Measurements from ENCODE around the gene IGLL5. TPM values are rescaled to one million over a fixed set of nuclear protein-coding genes. Genes with fewer than 3 reads are reported as not detected.

Gene IGLL5
- total and polyA plus RNA-seq, 7 donors, result 0.06 to 0.50 (median 0.45) TPM; not detected in 4

DNA sequence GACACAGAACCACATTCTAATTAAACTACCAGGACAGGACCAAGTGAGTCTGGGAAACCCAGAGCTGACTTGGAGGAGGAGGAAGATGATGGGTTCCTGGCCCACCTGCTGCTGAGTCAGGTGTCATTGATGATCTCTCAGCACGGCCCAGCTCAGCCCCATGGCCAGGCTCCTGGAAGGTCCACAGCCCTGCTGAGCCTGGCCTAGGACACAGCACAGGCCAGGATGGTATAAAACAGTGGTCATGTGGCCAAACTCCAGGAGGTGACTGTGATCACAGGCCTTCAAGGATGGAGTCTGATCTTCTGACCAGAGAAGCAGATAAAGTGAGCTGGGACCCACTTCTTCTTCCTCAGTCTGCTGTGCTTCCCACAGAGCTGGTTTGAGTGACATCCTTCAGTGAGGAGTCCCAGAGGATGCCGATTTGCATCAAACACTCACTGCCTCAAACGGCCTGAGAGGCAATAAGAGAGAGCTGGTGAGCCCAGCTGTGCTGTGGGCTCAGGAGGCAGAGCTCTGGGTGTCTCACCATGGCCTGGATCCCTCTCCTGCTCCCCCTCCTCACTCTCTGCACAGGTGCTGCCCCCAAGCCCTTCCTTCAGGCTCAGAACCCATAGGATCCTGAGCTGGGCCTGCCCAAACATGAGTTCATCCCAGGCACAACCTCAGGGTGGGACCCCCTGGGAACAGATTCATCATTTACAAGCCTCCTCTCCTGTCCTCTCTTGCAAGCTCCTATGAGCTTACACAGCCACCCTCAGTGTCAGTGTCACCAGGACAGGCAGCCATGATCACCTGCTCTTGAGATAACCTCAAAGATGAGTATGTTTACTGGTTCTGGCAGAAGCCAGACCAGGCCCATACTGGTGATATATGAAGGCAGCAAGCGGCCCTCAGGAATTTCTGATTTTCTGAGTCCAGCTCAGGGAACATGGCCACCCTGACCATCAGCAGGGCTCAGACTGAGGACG lies 37.7 kb upstream of the IGLL5 start:
- TF ChIP-seq, protein P1, sequence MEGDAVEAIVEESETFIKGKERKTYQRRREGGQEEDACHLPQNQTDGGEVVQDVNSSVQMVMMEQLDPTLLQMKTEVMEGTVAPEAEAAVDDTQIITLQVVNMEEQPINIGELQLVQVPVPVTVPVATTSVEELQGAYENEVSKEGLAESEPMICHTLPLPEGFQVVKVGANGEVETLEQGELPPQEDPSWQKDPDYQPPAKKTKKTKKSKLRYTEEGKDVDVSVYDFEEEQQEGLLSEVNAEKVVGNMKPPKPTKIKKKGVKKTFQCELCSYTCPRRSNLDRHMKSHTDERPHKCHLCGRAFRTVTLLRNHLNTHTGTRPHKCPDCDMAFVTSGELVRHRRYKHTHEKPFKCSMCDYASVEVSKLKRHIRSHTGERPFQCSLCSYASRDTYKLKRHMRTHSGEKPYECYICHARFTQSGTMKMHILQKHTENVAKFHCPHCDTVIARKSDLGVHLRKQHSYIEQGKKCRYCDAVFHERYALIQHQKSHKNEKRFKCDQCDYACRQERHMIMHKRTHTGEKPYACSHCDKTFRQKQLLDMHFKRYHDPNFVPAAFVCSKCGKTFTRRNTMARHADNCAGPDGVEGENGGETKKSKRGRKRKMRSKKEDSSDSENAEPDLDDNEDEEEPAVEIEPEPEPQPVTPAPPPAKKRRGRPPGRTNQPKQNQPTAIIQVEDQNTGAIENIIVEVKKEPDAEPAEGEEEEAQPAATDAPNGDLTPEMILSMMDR (IDR thresholded peaks at IDR 0.05), result no peak
- ATAC-seq (no peak), DNase-seq (no peak)
- H3K27me3 ChIP-seq (ENCODE audit: insufficient read depth in 3 of 3, low read length in 2 of 3), result peaks cover 0 to 20% (median 0%) of the 10 kb centered on the region in 3 donors
- no peak overlapping the region for H3K4me3 ChIP-seq
- no peaks in the 10 kb centered on the region for H3K36me3 ChIP-seq (ENCODE audit: insufficient read depth in 1 of 2, low read depth in 1 of 2)
- intact Hi-C loops (cut with DNase I), result loop anchor here (2.0 to 5.0 kb wide), 2 partner anchors 107 kb away; no protein-coding TSS in a partner anchor
- H3K27ac ChIP-seq, result no peak overlapping the region
- WGBS, 3 donors, result 72 to 82% (median 81%) methylated on average over 5 of the region's 5 CpGs
- no peaks in the 10 kb centered on the region for H3K4me1 ChIP-seq
- no peaks in the 10 kb centered on the region for H3K9me3 ChIP-seq

DNA sequence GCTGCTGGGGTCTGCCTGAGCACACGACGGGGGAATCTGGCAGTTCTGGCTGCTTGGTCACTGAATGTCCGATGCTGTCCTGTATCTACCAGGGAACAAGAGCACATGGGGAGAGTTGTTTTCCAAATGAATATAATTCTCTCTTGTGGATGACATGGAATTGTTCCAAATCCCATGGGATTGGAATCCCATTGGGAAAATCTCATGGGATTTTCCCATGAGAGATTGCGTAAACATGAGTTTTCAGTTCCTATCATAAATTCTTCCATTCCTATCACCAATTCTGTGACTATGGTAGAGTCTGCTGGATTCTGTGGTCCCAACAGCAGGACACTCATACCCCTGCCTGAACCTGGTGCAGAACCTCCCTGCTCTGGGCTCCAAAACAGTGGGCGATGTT lies 35.6 kb upstream of the IGLL5 start:
- intact Hi-C loops (cut with DNase I), result no loop called here

DNA sequence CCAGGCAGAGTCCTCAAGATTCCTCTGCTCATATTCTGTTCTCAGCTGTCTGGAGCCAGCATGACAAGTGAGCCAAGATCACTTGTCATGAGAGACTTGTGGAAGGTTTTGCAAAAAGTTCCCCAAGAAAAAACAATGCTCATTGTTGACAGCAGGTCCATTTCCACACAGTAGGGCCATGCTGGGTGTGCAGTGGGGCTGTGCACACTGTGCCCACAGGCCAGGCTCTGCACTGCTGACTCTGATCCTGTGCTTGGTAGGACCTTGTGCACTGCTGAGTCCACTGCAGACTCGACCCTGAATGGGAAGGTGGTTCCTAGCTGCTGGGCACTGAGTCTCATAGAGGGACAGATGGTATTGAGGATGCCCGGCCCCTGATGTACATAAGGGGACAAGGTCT lies 33.9 kb upstream of the IGLL5 start:
- ATAC-seq (no peak), DNase-seq (no peak)
- TF ChIP-seq, protein P1 (IDR thresholded peaks at IDR 0.05), result no peak
- 58 to 66% (median 58%) methylated on average over 2 of the region's 2 CpGs for WGBS, 3 donors
- no peaks in the 10 kb centered on the region for H3K4me1 ChIP-seq
- H3K27ac ChIP-seq, result no peak overlapping the region
- peaks cover 0 to 41% (median 5%) of the 10 kb centered on the region in 3 donors for H3K27me3 ChIP-seq (ENCODE audit: insufficient read depth in 3 of 3, low read length in 2 of 3)
- no peak overlapping the region for H3K4me3 ChIP-seq
- intact Hi-C loops (cut with DNase I), result no loop called here
- H3K36me3 ChIP-seq (ENCODE audit: insufficient read depth in 1 of 2, low read depth in 1 of 2), result no peaks in the 10 kb centered on the region
- H3K9me3 ChIP-seq, result no peaks in the 10 kb centered on the region

More for the DNA sequence above, 35.6 kb upstream of the IGLL5 start:
- Histone ChIP-seq H3K27me3 (ENCODE audit: insufficient read depth in 3 of 3, low read length in 2 of 3) (peaks cover 0 to 36% (median 0%) of the 10 kb centered on the region in 3 donors), H3K4me3 (no peak overlapping the region), H3K4me1 (no peaks in the 10 kb centered on the region), H3K9me3 (no peaks in the 10 kb centered on the region), H3K36me3 (ENCODE audit: insufficient read depth in 1 of 2, low read depth in 1 of 2) (no peaks in the 10 kb centered on the region), H3K27ac (no peak overlapping the region)
- DNase-seq, result no peak
- TF ChIP-seq, protein P1 (IDR thresholded peaks at IDR 0.05), result no peak
- ATAC-seq, result no peak
- 80 to 90% (median 84%) methylated on average over 5 of the region's 5 CpGs for WGBS, 3 donors

DNA sequence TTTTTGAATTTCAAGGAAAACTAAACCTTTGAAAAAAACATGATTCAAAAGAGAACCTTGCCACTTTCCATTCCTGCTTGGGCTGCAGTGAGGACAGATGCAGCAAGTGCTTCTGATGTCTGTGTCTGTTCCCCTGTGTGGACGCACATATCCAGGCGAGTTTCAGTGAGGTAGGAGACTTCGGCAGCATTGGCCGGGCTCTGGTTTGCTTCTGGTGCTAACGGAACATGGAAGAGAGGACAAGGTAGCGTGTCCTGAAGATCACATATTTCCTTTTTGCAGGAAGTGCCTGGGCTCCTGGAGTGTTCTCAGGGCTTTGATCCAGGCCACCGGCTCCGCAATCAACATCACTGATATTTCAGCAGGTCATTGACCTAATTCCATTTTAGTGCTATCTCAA lies 33.1 kb upstream of the IGLL5 start:
- TF ChIP-seq, protein P1 (IDR thresholded peaks at IDR 0.05), result no peak
- DNase-seq (no peak), ATAC-seq (no peak)
- WGBS, 3 donors, result 81 to 86% (median 83%) methylated on average over 8 of the region's 8 CpGs
- H3K27ac ChIP-seq, result no peak overlapping the region
- no peak overlapping the region for H3K4me3 ChIP-seq
- no peaks in the 10 kb centered on the region for H3K4me1 ChIP-seq
- intact Hi-C loops (cut with DNase I), result no loop called here
- no peaks in the 10 kb centered on the region for H3K36me3 ChIP-seq (ENCODE audit: insufficient read depth in 1 of 2, low read depth in 1 of 2)
- no peaks in the 10 kb centered on the region for H3K9me3 ChIP-seq
- peaks cover 0 to 41% (median 6%) of the 10 kb centered on the region in 3 donors for H3K27me3 ChIP-seq (ENCODE audit: insufficient read depth in 3 of 3, low read length in 2 of 3)

All from psoas muscle (tissue), 8 donors.